PC-9 (cell line): ENCODE measurements around the gene RRP15. TPM values are rescaled to one million over a fixed set of nuclear protein-coding genes. Genes with fewer than 3 reads are reported as not detected.

Experiments used
- BruUV-seq: library from RNA; stranded (reverse); fragments of 400-500 nt; replicated peaks from 2 replicates; lab custom pipeline; 2021; lab: Mats Ljungman, UMichigan
- CTCF ChIA-PET: fragments of 300-600 bp; sonication (Branson Sonifier 250); formaldehyde crosslinking; loops from one replicate; lab custom pipeline; 2022; ENCODE audit warnings: antibody characterized with exemption; lab: Charles Lee
- POLR2A ChIA-PET: fragments of 300-600 bp; sonication (Branson Sonifier 250); formaldehyde crosslinking; loops from one replicate; lab custom pipeline; 2022; ENCODE audit warnings: antibody characterized with exemption; ENCODE audit not compliant: unreplicated experiment; lab: Charles Lee
- DNase-seq, 2 experiments: peaks; one replicate each; pipeline versions ENCODE4 v3.0.0 to v3.0.0-alpha.2; 2015 to 2022; ENCODE audit warnings: mixed read lengths in 1 of 2
- H2AFZ ChIP-seq: fragments of 200-600 bp; sonication (generic); 2 replicates; pipeline ENCODE4 v1.8.1; 2017; ENCODE audit warnings: antibody characterized with exemption
- H3F3A ChIP-seq: fragments of 200-600 bp; sonication (generic); 2 replicates; pipeline ENCODE4 v1.8.1; 2017; ENCODE audit warnings: antibody characterized with exemption, mild to moderate bottlenecking, low read depth; ENCODE audit not compliant: insufficient read depth
- H3K27ac ChIP-seq: fragments of 200-600 bp; sonication (generic); 2 replicates; pipeline ENCODE4 v1.6.1; 2016; ENCODE audit warnings: mixed run types
- H3K27me3 ChIP-seq: fragments of 200-600 bp; sonication (generic); 2 replicates; pipeline ENCODE4 v1.6.1; 2016; ENCODE audit warnings: low read depth, mixed run types; ENCODE audit not compliant: insufficient read depth
- H3K36me3 ChIP-seq: fragments of 200-600 bp; sonication (generic); 2 replicates; pipeline ENCODE4 v1.6.1; 2016; ENCODE audit warnings: low read depth, mixed run types
- H3K4me1 ChIP-seq: fragments of 200-600 bp; sonication (generic); replicated peaks from 2 replicates; pipeline ENCODE4 v1.6.1; 2016; ENCODE audit warnings: mixed run types; ENCODE audit not compliant: insufficient read depth
- H3K4me2 ChIP-seq: fragments of 200-600 bp; sonication (generic); 2 replicates; pipeline ENCODE4 v1.6.1; 2017; ENCODE audit warnings: mixed run types
- H3K4me3 ChIP-seq: fragments of 200-600 bp; sonication (generic); 2 replicates; pipeline ENCODE4 v1.6.1; 2016; ENCODE audit warnings: mixed run types
- H3K79me2 ChIP-seq: fragments of 200-600 bp; sonication (generic); 2 replicates; pipeline ENCODE4 v1.6.1; 2017; ENCODE audit warnings: low read depth, mixed run types
- H3K9me2 ChIP-seq: fragments of 200-600 bp; sonication (generic); 2 replicates; pipeline ENCODE4 v1.8.1; 2017; ENCODE audit warnings: mild to moderate bottlenecking; ENCODE audit not compliant: insufficient read depth
- H3K9me3 ChIP-seq: fragments of 200-600 bp; sonication (generic); 2 replicates; pipeline ENCODE4 v1.8.1; 2016; ENCODE audit warnings: low read depth; ENCODE audit not compliant: insufficient read depth
- H4K20me1 ChIP-seq: fragments of 200-600 bp; sonication (generic); 2 replicates; pipeline ENCODE4 v1.8.1; 2017; ENCODE audit not compliant: insufficient read depth
- EZH2 ChIP-seq: fragments of 200-600 bp; sonication (generic); IDR thresholded peaks from 2 replicates; pipeline ENCODE4 v1.8.0; 2017; ENCODE audit warnings: antibody characterized with exemption, low read depth
- intact Hi-C: fragments of 100-400 bp; cut with micrococcal nuclease; formaldehyde crosslinking; loops from one replicate; pipeline ENCODE4 v1.10.0; 2022; ENCODE audit not compliant: unreplicated experiment
- total RNA-seq: library from RNA; stranded (reverse); gene quantifications from 2 replicates; pipeline ENCODE4 v1.2.3, GENCODE V29; 2021
- TF ChIP-seq, protein P1 (sequence below): fragments of 200-600 bp; sonication (generic); conservative IDR thresholded peaks from 2 replicates; pipeline ENCODE4 v1.6.1; 2017; ENCODE audit warnings: mixed run types, antibody characterized with exemption, mild to moderate bottlenecking, moderate library complexity

Gene RRP15
- total RNA-seq, 1 experiment from 2014 or later: 24.9 TPM

DNA sequence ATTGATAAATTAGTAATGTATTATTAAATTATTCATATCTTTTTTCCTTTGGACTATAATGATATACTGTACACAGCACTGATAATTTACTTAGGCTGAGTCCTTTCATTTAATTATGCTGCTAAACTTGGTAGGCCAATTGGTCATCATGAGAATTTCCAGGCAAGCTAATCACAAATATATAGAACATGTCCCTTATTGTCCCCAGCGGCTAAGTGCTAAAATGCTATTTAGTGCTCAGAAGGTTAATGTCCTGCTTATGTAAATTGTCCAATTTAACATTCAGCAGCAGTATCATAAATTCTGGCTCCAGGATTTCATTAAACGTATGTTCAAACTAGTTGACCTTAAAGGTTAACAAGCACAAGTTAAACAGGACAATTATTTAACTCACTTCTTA is 30.0 kb upstream of the RRP15 start:
- Histone ChIP-seq H3K9me2 (no peaks in the 10 kb centered on the region), H3K4me2 (no peak overlapping the region), H3K79me2 (no peaks in the 10 kb centered on the region), H4K20me1 (no peaks in the 10 kb centered on the region), H3K27me3 (no peaks in the 10 kb centered on the region), H3K4me1 (no peaks in the 10 kb centered on the region), H3K36me3 (no peaks in the 10 kb centered on the region), H3K4me3 (no peak overlapping the region), H3K9me3 (no peaks in the 10 kb centered on the region), H3K27ac (no peak overlapping the region), H3F3A (no peaks in the 10 kb centered on the region), H2AFZ (no peak overlapping the region)
- ChIA-PET POLR2A (no interaction called here), CTCF (interaction anchor here (0.7 kb wide), 1 partner anchor 1057 kb away, joined by 3 read pairs; no protein-coding TSS in a partner anchor)
- no peak for DNase-seq
- intact Hi-C loops: no loop called here
- BruUV-seq: no TSS peak
- TF ChIP-seq, protein P1, sequence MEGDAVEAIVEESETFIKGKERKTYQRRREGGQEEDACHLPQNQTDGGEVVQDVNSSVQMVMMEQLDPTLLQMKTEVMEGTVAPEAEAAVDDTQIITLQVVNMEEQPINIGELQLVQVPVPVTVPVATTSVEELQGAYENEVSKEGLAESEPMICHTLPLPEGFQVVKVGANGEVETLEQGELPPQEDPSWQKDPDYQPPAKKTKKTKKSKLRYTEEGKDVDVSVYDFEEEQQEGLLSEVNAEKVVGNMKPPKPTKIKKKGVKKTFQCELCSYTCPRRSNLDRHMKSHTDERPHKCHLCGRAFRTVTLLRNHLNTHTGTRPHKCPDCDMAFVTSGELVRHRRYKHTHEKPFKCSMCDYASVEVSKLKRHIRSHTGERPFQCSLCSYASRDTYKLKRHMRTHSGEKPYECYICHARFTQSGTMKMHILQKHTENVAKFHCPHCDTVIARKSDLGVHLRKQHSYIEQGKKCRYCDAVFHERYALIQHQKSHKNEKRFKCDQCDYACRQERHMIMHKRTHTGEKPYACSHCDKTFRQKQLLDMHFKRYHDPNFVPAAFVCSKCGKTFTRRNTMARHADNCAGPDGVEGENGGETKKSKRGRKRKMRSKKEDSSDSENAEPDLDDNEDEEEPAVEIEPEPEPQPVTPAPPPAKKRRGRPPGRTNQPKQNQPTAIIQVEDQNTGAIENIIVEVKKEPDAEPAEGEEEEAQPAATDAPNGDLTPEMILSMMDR: no peak

DNA sequence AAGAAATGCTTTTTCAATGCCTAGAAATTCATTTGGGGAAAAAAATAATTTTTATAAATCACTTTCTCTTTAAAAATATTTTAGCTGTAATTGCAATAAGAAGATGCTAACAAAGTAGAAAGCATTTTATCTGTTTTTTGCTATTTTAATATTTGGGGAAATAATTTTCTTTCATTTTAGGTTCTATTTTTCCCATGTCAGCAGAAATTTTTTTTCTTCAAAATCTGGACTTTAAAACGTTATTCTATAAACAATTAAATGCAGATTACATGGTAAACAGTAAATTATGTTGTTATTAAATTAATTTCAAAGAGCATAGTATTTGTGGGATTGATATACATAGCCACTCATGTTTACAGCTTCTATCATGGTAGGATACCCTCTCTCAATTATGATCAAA is 27.7 kb upstream of the RRP15 start:
- no peaks in the 10 kb centered on the region for H3K9me2 ChIP-seq
- no TSS peak for BruUV-seq
- DNase-seq: no peak
- H3K9me3 ChIP-seq: no peaks in the 10 kb centered on the region
- TF ChIP-seq EZH2: no peak
- TF ChIP-seq, protein P1: no peak
- H4K20me1 ChIP-seq: no peaks in the 10 kb centered on the region
- H3K4me3 ChIP-seq: no peak overlapping the region
- POLR2A ChIA-PET: no interaction called here
- CTCF ChIA-PET: no interaction called here
- H3K36me3 ChIP-seq: no peaks in the 10 kb centered on the region
- H3K27me3 ChIP-seq: no peaks in the 10 kb centered on the region
- no peaks in the 10 kb centered on the region for H3K4me1 ChIP-seq
- no peaks in the 10 kb centered on the region for H3K79me2 ChIP-seq
- intact Hi-C loops: no loop called here
- H3F3A ChIP-seq: no peaks in the 10 kb centered on the region
- H3K27ac ChIP-seq: no peak overlapping the region
- H3K4me2 ChIP-seq: no peak overlapping the region
- no peak overlapping the region for H2AFZ ChIP-seq

DNA sequence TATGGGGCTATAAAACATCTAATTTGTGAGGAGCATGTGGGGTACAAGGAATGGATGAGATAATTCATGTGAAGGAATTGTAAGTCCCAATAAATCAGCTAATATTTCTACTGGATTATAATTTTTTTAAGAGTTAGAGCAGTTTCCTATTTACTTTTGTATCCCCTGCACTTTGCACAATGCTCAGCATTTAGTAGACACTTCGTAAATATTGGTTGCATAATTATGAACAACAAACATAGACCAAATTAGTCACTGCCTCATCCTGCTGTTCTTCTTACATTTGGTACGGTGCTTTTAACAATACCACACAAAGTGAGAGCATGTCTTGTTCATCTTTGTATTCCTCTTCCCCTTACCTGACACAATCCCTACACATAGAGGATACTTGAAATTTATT is 27.1 kb upstream of the RRP15 start:
- no peak overlapping the region for H3K4me3 ChIP-seq
- DNase-seq: no peak
- H4K20me1 ChIP-seq: no peaks in the 10 kb centered on the region
- no peak overlapping the region for H3K4me2 ChIP-seq
- POLR2A ChIA-PET: no interaction called here
- H3K9me2 ChIP-seq: no peaks in the 10 kb centered on the region
- H3K4me1 ChIP-seq: no peaks in the 10 kb centered on the region
- no TSS peak for BruUV-seq
- CTCF ChIA-PET: no interaction called here
- H3F3A ChIP-seq: no peaks in the 10 kb centered on the region
- intact Hi-C loops: no loop called here
- no peak overlapping the region for H3K27ac ChIP-seq
- no peaks in the 10 kb centered on the region for H3K36me3 ChIP-seq
- no peak overlapping the region for H2AFZ ChIP-seq
- H3K79me2 ChIP-seq: no peaks in the 10 kb centered on the region
- no peaks in the 10 kb centered on the region for H3K9me3 ChIP-seq
- TF ChIP-seq, protein P1: no peak
- TF ChIP-seq EZH2: no peak
- H3K27me3 ChIP-seq: no peaks in the 10 kb centered on the region
